NCI-H187 treated with DMSO at 0.1 percent for 48 hours (cell line): ENCODE results near the gene B4GALNT1.
"Not testable (repeated sequence)": the region's sequence is repeated elsewhere in the genome, so short reads cannot be mapped to it uniquely, and the experiment has no call there.

Experiments used
- DNase-seq: peaks from one replicate; lab custom pipeline; 2025; lab: John Stamatoyannopoulos, UW

The B4GALNT1 gene

DNA sequence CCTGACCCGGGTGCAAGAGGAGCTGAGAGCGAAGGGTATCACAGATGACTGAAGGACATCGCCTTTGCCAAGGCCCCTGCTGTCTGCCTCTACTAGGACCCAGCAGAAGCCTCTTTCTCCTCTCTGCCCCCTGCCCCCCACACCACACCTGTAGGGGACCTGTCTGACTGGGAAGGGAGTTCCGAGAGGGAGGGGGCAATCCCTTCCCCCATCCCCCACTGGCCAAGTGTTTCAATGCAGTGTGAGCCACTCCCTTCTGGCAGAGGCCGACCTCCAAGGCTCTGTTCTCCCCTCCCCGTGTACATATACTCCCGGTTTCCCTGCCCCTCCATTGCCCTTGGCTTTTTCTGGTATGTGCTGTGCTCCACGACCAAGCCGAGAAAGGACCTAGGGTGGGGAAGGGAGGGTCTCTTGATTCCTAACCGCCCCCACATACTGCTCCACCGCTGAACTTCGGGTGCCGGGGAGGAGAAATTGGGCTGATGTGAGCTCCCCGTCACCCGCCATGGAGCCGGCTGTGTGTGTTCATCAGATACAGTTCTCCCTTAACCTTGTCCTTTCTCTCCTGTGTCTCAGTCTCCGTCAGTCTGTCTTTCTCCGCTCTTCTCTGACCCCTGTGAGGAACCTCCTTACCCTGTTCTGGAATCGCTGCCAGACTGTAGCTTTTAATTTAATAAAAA, 23.8 kb downstream of the B4GALNT1 start:
- no peak for DNase-seq

- DNase-seq = no peak
Observed at GRCh38 chr12:57607958-57608663, 24.9 kb downstream of the B4GALNT1 start.

GRCh38 chr12:57606821-57607220, 26.2 kb downstream of the B4GALNT1 start:
- DNase-seq = no peak

DNA sequence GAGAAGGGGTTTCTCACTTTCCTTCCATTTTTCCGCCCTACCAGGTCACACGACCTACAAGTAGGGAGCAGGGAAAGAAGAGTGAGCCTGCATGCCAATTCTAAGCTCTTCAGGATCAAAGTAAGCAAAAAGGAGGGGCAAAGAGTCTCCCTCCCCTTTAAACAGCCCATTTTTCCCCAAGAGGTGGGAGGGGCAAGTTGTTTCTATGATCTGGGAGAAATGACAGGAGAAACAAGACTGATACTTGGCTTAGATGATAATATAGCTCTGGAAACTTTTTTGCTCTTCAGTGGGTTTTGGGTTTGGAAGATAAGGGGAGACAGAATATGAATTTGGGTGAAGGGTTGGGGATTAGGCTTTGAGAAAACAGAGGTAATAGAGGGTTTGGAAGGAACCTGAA, 26.6 kb downstream of the B4GALNT1 start:
- no peak for DNase-seq

DNA sequence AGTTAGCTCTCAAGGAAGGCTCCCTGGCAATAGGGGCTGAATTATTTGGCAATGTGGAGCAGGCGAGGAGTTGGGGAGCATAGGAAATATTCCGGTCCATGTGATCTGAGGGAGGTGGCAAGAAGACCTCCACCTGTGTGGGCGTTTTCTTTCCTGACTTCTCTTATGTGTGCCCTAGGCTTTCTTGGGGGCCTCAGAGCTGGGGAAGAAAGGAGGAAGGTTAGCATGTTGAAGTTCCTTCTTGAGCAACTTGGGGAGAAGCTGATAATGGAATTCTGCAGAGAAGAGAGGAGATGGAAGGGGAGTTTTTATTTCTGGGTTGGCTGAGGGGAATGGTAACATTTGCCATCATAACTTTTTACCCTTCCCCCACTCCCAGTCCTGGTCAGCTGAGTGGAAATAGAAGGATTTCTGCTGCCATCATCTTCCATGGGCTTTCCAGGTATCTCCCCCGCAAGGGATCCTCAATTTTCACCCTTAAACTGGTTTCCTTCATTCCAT, 27.1 kb downstream of the B4GALNT1 start:
- no peak for DNase-seq

- no peak for DNase-seq
Observed at GRCh38 chr12:57604992-57605810, 27.8 kb downstream of the B4GALNT1 start.

DNA sequence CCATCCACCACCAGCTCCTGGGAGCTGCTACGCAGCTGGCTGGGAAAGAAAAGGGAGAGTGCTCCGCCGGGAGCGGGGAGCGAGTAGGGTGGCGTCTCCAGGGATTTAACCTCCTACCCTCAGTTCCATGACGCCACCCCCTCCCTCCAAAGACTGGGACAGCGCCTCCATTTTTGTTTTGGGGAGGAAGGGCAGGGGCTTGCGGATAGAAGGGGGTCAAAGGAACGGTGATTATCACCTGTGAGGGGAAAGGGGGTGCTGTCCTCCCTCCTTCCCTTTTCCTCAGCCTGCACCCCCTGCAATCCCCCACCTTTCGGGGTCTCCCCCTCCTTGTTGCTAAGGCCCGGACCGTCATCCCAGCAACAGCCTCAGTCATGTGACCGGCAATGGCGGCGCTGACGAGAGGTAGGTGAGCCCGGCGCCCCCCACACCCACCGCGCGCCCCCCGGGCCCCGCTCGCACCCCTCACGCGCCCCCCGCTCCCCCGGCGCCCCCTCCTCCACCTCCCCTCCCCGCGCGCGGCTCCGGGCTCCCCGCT, 28.5 kb downstream of the B4GALNT1 start, which contains the start of gene DTX3:
TSS of gene DTX3 (plus strand) at position 371 of the 538 bp plus-strand sequence. CDS start 1,694 bp downstream, outside the sequence.
- no peak for DNase-seq

DNA sequence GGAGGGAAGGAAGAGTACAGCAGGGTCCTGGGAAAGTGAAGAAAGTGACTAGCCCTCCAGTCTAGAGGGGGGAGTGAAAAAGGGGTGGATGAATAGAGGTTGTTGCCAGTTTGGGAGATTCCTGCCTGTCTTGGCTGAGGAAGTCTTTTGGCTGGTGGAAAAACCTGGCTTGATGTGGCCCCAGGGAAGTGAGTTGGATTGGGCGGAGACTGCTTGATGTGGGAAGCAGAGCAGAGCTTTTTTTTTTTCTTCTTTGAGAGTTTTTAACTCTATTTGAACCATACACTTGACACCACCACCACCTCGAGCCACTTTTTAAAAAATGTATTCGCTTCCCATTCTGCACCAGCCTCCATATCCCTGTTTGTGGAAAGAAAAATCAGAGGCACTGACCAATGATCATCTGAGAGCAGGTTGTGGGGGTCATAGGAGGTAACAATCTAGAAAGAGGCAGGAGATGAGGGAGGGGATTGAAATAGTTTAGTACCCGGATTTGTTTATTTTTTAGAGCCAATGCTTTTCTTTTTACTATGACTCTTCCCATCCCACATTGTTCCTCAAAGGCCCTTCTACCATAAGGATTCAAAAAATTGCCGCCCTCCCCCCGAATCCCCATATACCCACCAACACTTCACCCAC, 29.1 kb downstream of the B4GALNT1 start:
- DNase-seq = no peak

DNA sequence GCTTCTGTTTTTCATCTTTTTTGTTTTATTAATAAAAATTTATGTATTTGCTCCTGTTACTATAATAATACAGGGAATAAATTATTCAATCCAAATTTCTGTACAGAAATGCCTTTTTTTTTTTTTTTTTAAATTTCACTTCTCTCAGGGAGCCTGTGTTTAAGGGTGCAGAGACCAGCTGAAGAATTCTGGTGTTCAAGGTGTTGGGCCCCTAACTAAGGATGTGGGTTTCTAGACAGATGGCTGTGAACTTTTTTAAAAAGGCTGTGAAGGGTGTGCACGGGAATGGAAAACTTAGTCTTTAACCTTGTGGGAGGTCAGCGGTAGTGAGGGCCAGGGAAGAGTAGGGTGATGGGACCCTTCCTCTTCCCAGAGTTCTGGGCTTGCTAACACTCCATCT, 29.7 kb downstream of the B4GALNT1 start:
- no peak for DNase-seq

- DNase-seq = no peak
Observed at GRCh38 chr12:57602544-57602943, 30.5 kb downstream of the B4GALNT1 start.

- no peak for DNase-seq
Observed at GRCh38 chr12:57600395-57600794, 32.6 kb downstream of the B4GALNT1 start.

DNA sequence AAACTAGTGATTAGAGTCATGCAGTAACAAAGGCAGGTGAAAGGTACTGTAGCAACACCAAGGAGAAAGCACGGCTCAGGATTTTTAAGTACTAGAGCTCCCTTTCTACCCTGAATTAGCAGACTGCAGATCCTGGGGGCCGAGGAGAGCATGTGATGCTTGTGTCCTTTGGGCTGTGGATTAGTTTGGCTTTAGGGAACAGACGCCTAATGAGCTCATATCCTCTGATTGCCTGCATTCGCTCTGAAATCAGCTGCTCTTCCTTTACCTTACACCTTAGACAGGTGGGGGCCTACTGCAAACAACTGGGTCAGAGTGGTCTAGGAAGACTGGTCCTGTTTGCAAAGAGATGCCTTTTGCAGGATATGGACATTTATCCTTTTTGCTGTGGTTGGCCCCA, 39.8 kb downstream of the B4GALNT1 start:
- no peak for DNase-seq

- DNase-seq = no peak
Observed at GRCh38 chr12:57592551-57593165, 40.3 kb downstream of the B4GALNT1 start.

DNA sequence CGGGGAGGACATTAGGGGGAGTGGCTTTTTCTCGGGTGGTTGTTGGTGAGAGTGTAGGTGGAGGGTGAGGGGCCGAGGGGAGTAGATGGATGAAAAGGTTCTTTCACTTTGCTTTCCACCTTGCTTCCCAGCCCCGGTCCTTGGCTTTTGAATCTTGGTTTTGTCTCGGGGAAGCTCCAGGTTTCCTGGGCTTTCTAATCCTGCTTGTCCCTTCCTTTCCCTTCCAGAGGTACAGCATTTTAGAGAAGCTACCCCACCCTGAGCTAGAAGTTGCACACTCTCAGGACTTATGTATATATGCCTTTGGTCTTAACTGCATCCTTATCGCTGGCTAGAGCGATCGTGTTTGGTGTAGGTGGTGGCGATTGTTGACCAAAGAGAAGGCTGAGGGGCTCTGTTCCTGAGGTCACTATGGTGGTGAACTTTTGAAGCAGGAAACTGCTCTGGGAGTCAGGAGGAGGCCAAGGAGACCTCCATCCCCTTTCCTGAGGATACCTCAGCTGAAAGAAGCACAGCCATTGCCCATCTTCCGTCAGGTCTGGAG, 41.1 kb downstream of the B4GALNT1 start:
- DNase-seq = no peak

GRCh38 chr12:57590864-57591781, 41.9 kb downstream of the B4GALNT1 start, which contains the start of gene PIP4K2C:
Gene PIP4K2C (plus strand): TSS chr12:57591192. CDS start chr12:57591290, 98 bp downstream.
- DNase-seq = peak; percentile 53

GRCh38 chr12:57590479-57590863, 42.5 kb downstream of the B4GALNT1 start:
- DNase-seq = no peak

DNA sequence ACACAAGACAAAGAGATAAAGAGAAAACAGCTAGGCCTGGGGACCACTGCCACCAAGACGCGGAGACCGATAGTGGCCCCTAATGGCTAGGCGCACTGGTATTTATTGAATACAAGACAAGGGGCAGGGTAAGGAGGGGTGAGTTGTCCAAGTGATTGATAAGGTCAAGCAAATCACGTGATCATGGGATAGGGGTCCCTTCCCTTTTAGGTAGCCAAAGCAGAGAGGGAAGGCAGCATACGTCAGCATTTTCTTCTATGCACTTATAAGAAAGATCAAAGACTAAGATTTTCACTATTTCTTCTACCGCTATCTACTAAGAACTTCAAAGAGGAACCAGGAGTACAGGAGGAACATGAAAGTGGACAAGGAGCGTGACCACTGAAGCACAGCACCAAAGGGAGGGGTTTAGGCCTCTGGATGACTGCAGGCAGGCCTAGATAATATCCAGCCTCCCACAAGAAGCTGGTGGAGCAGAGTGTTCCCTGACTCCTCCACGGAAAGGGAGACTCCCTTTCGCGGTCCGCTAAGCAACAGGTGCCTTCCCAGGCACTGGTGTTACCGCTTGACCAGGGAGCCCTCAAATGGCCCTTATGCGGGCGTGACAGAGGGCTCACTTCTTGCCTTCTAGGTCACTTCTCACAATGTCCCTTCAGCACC, 43.9 kb downstream of the B4GALNT1 start:
- DNase-seq = not testable (repeated sequence)

GRCh38 chr12:57586832-57587429, 46.1 kb downstream of the B4GALNT1 start:
- no peak for DNase-seq

- no peak for DNase-seq
Observed at GRCh38 chr12:57586128-57586527, 46.9 kb downstream of the B4GALNT1 start.
